Liver (tissue), 3 donors: ENCODE data around the gene FRMPD1.

Source experiments
- CTCF ChIP-seq: fragments of 150-350 bp; IDR thresholded peaks from 2 replicates; pipeline ENCODE4 v1.5.1; 2017; ENCODE audit warnings: improper control_type of control experiment, low read depth, low read length; ENCODE audit not compliant: missing input control
- EGR1 ChIP-seq, 2 donors: IDR thresholded peaks; 2 replicates each; pipeline ENCODE4 v1.6.1; 2016 to 2018; ENCODE audit warnings: antibody characterized with exemption in 2 of 2, low read depth in 2 of 2
- FOXA2 ChIP-seq: IDR thresholded peaks from 2 replicates; pipeline ENCODE4 v1.6.1; 2016; ENCODE audit warnings: antibody characterized with exemption
- GABPA ChIP-seq, 2 donors: IDR thresholded peaks in 1 of 2; conservative IDR thresholded peaks in 1 of 2; 2 replicates each; pipeline ENCODE4 v1.6.1; 2016; ENCODE audit warnings: antibody characterized with exemption in 2 of 2, mild to moderate bottlenecking in 1 of 2, moderate library complexity in 1 of 2
- HNF4A ChIP-seq, 2 donors: conservative IDR thresholded peaks; 2 replicates each; pipeline ENCODE4 v1.6.1; 2016; ENCODE audit warnings: antibody characterized with exemption in 2 of 2, mild to moderate bottlenecking in 2 of 2
- RAD21 ChIP-seq, 2 donors: IDR thresholded peaks; 2 replicates each; pipeline ENCODE4 v1.6.1; 2016; ENCODE audit warnings: antibody characterized with exemption in 2 of 2, mild to moderate bottlenecking in 2 of 2
- RXRA ChIP-seq, 2 donors: IDR thresholded peaks; 2 replicates each; pipeline ENCODE4 v1.6.1; 2017 to 2018; ENCODE audit warnings: antibody characterized with exemption in 2 of 2, mild to moderate bottlenecking in 1 of 2
- SP1 ChIP-seq: IDR thresholded peaks from 2 replicates; pipeline ENCODE4 v1.6.1; 2018; ENCODE audit warnings: antibody characterized with exemption, mild to moderate bottlenecking
- TAF1 ChIP-seq: conservative IDR thresholded peaks from 2 replicates; pipeline ENCODE4 v1.6.1; 2016; ENCODE audit warnings: antibody characterized with exemption, mild to moderate bottlenecking
- YY1 ChIP-seq: IDR thresholded peaks from 2 replicates; pipeline ENCODE4 v1.6.1; 2016; ENCODE audit warnings: antibody characterized with exemption, mild to moderate bottlenecking
- ZBTB33 ChIP-seq: IDR thresholded peaks from 2 replicates; pipeline ENCODE4 v1.6.1; 2016; ENCODE audit warnings: antibody characterized with exemption
- TF ChIP-seq, protein P1 (sequence below): IDR thresholded peaks from 2 replicates; pipeline ENCODE4 v1.6.1; 2016; ENCODE audit warnings: antibody characterized with exemption
- TF ChIP-seq, protein P2 (sequence below): IDR thresholded peaks from 2 replicates; pipeline ENCODE4 v1.6.1; 2016; ENCODE audit warnings: antibody characterized with exemption, mild to moderate bottlenecking
- TF ChIP-seq, protein P3 (sequence below): IDR thresholded peaks from 2 replicates; pipeline ENCODE4 v1.6.1; 2016; ENCODE audit warnings: antibody characterized with exemption
- donor health status: healthy.
- donor health status: healthy.

DNA sequence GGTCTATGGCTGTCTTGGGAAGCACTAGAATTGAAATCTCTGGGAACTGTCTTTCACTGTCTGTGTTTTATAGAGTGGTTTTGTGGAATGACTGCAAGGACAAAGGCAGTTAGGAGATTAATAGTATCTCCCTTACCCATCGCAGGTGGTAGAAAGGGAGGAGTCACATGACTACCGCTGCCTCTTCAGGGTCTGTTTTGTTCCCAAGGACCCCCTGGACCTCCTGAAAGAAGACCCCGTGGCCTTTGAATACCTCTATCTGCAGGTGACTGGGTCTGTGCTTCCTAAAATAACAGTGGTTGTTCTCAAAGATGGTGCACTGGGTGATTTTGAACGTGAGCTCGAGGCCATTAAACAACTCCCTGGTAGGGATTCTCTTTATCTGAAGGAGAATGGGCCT, 80.1 kb downstream of the FRMPD1 start:
- TF ChIP-seq CTCF (no peak), EGR1 (IDR thresholded peaks at IDR 0.05; ENCODE audit: low read depth in 2 of 2) (no peak), YY1 (no peak), SP1 (no peak), ZBTB33 (no peak), RXRA (IDR thresholded peaks at IDR 0.05) (no peak), TAF1 (no peak), RAD21 (IDR thresholded peaks at IDR 0.05) (no peak), FOXA2 (no peak), GABPA (IDR thresholded peaks at IDR 0.05 in 1 of 2, conservative IDR thresholded peaks at IDR 0.05 in 1 of 2) (no peak), HNF4A (conservative IDR thresholded peaks at IDR 0.05) (no peak)
- TF ChIP-seq, protein P1, sequence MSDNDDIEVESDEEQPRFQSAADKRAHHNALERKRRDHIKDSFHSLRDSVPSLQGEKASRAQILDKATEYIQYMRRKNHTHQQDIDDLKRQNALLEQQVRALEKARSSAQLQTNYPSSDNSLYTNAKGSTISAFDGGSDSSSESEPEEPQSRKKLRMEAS = no peak
- TF ChIP-seq, protein P2, sequence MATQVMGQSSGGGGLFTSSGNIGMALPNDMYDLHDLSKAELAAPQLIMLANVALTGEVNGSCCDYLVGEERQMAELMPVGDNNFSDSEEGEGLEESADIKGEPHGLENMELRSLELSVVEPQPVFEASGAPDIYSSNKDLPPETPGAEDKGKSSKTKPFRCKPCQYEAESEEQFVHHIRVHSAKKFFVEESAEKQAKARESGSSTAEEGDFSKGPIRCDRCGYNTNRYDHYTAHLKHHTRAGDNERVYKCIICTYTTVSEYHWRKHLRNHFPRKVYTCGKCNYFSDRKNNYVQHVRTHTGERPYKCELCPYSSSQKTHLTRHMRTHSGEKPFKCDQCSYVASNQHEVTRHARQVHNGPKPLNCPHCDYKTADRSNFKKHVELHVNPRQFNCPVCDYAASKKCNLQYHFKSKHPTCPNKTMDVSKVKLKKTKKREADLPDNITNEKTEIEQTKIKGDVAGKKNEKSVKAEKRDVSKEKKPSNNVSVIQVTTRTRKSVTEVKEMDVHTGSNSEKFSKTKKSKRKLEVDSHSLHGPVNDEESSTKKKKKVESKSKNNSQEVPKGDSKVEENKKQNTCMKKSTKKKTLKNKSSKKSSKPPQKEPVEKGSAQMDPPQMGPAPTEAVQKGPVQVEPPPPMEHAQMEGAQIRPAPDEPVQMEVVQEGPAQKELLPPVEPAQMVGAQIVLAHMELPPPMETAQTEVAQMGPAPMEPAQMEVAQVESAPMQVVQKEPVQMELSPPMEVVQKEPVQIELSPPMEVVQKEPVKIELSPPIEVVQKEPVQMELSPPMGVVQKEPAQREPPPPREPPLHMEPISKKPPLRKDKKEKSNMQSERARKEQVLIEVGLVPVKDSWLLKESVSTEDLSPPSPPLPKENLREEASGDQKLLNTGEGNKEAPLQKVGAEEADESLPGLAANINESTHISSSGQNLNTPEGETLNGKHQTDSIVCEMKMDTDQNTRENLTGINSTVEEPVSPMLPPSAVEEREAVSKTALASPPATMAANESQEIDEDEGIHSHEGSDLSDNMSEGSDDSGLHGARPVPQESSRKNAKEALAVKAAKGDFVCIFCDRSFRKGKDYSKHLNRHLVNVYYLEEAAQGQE = no peak
- TF ChIP-seq, protein P3, sequence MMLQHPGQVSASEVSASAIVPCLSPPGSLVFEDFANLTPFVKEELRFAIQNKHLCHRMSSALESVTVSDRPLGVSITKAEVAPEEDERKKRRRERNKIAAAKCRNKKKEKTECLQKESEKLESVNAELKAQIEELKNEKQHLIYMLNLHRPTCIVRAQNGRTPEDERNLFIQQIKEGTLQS = no peak
